Astrocyte (in vitro differentiated cells and primary cell): ENCODE data around the gene PKP1. TPM values are rescaled to one million over a fixed set of nuclear protein-coding genes. Genes with fewer than 3 reads are reported as not detected.

Experiments
- DNase-seq: peaks from one replicate; pipeline ENCODE4 v3.0.0-alpha.2; 2010; ENCODE audit warnings: low read depth
- FAIRE-seq: peaks from 2 replicates; lab custom pipeline; 2011; peaks lifted over from hg19 to GRCh38; lab: Jason Lieb, UNC
- H2AFZ ChIP-seq: 2 replicates; pipeline ENCODE4 v1.6.0; 2012; ENCODE audit warnings: low read depth, low read length, inconsistent platforms
- H3K27ac ChIP-seq: 2 replicates; pipeline ENCODE4 v1.5.1; 2011; ENCODE audit warnings: low read depth, low read length, inconsistent platforms
- H3K27me3 ChIP-seq: 2 replicates; pipeline ENCODE4 v1.6.0; 2011; ENCODE audit warnings: low read length, inconsistent platforms; ENCODE audit not compliant: insufficient read depth
- H3K36me3 ChIP-seq: 2 replicates; pipeline ENCODE4 v1.5.1; 2011; ENCODE audit warnings: low read length, inconsistent platforms; ENCODE audit not compliant: insufficient read depth
- H3K4me1 ChIP-seq: 2 replicates; pipeline ENCODE4 v1.5.1; 2011; ENCODE audit warnings: low read length, inconsistent platforms; ENCODE audit not compliant: insufficient read depth
- H3K4me2 ChIP-seq: 2 replicates; pipeline ENCODE4 v1.6.0; 2012; ENCODE audit warnings: low read length, inconsistent platforms
- H3K4me3 ChIP-seq: 2 replicates; pipeline ENCODE4 v1.5.1; 2011; ENCODE audit warnings: low read depth, mild to moderate bottlenecking, low read length, inconsistent platforms; ENCODE audit not compliant: insufficient read depth
- H3K79me2 ChIP-seq: 2 replicates; pipeline ENCODE4 v1.6.0; 2012; ENCODE audit warnings: mild to moderate bottlenecking, low read length, inconsistent platforms; ENCODE audit not compliant: insufficient read depth
- H3K9ac ChIP-seq: 2 replicates; pipeline ENCODE4 v1.6.0; 2012; ENCODE audit warnings: mild to moderate bottlenecking, low read length, inconsistent platforms
- H3K9me3 ChIP-seq: 2 replicates; pipeline ENCODE4 v1.5.1; 2012; ENCODE audit warnings: low read depth, mild to moderate bottlenecking, low read length, inconsistent platforms; ENCODE audit not compliant: insufficient read depth
- H4K20me1 ChIP-seq: 2 replicates; pipeline ENCODE4 v1.6.0; 2012; ENCODE audit warnings: low read length, inconsistent platforms; ENCODE audit not compliant: insufficient read depth
- H3K27ac Mint-ChIP-seq: one replicate; pipeline ENCODE4 v1.8.0; 2021; ENCODE audit warnings: mild to moderate bottlenecking, mixed read lengths; ENCODE audit not compliant: unreplicated experiment
- H3K27me3 Mint-ChIP-seq: one replicate; pipeline ENCODE4 v1.8.0; 2021; ENCODE audit warnings: low read depth, mixed read lengths; ENCODE audit not compliant: unreplicated experiment
- H3K36me3 Mint-ChIP-seq: one replicate; pipeline ENCODE4 v1.8.0; 2021; ENCODE audit warnings: low read depth, mixed read lengths; ENCODE audit not compliant: unreplicated experiment
- H3K4me1 Mint-ChIP-seq: one replicate; pipeline ENCODE4 v1.8.0; 2021; ENCODE audit warnings: low read depth, mixed read lengths; ENCODE audit not compliant: unreplicated experiment
- H3K4me3 Mint-ChIP-seq: one replicate; pipeline ENCODE4 v1.8.0; 2021; ENCODE audit warnings: mild to moderate bottlenecking, moderate library complexity, mixed read lengths; ENCODE audit not compliant: unreplicated experiment
- H3K9me3 Mint-ChIP-seq: one replicate; pipeline ENCODE4 v1.8.0; 2021; ENCODE audit warnings: mild to moderate bottlenecking, mixed read lengths; ENCODE audit not compliant: unreplicated experiment
- CTCF ChIP-seq: IDR thresholded peaks from 2 replicates; pipeline ENCODE4 v1.5.1; 2011; ENCODE audit warnings: low read depth, mild to moderate bottlenecking, inconsistent platforms, low read length, moderate library complexity; ENCODE audit not compliant: insufficient read depth
- EZH2 ChIP-seq: IDR thresholded peaks from 2 replicates; pipeline ENCODE4 v1.6.1; 2012; ENCODE audit warnings: mild to moderate bottlenecking, low read length, inconsistent platforms; ENCODE audit not compliant: insufficient read depth
- total RNA-seq: library from RNA; stranded (reverse); gene quantifications from 2 replicates; pipeline ENCODE4 v1.2.1, GENCODE V29; 2021

The PKP1 gene
- total RNA-seq, 1 donor from 2014 or later, result 0.07 TPM

DNA sequence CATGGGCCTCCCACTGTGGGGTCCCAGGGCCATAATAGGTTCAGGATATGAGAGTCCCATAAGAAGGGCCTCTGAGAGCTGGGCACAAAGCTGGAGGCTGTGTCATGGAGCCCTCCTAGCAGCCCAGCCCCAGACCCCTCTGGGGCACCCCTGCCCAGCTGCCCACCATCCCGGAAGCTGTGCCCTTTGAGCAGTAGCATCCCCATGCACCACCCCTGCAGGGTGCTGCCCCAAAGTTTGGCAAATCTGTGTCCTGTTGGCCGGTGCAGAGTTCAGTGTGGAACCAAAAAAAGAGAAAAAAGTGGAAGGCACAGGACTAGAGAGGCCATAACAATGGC lies 76.5 kb downstream of the PKP1 start:
- Histone ChIP-seq H3K27ac (no peak overlapping the region), H3K36me3 (no peaks in the 10 kb centered on the region), H3K4me3 (no peak overlapping the region), H4K20me1 (no peaks in the 10 kb centered on the region), H3K9me3 (no peaks in the 10 kb centered on the region), H3K27me3 (peaks cover 12% of the 10 kb centered on the region), H3K4me1 (no peaks in the 10 kb centered on the region), H3K9ac (no peak overlapping the region), H2AFZ (no peak overlapping the region), H3K79me2 (no peaks in the 10 kb centered on the region), H3K4me2 (no peak overlapping the region)
- Mint-ChIP-seq H3K4me1 (peaks cover 13% of the 10 kb centered on the region), H3K27ac (peak overlapping the region; percentile 58), H3K36me3 (peaks cover 2% of the 10 kb centered on the region), H3K27me3 (peaks cover 38% of the 10 kb centered on the region), H3K4me3 (no peak overlapping the region), H3K9me3 (no peaks in the 10 kb centered on the region)
- no peak for FAIRE-seq
- TF ChIP-seq CTCF, result no peak
- no peak for TF ChIP-seq EZH2
- DNase-seq, result no peak

DNA sequence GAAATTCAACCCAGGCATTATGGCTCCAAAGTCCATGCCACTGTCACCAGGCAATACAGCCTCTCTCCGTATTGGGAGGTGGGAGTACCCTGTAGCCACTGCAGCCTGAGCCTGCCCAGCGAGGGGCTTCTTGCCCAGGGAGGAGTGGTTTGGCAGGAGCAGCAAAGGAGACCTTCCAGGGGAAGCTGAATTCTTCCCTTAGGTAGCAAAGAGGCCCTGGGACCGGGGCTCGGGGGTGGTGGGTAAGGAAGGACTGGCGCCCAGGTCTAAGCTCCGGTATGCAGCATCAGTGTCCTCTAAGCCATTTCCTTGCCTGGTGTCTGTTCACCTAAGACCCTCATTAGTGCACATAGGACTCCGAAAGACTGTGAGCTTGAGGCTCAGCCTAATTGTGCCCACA lies 77.2 kb downstream of the PKP1 start:
- Histone ChIP-seq H2AFZ (no peak overlapping the region), H3K36me3 (no peaks in the 10 kb centered on the region), H3K27me3 (peaks cover 12% of the 10 kb centered on the region), H4K20me1 (no peaks in the 10 kb centered on the region), H3K4me2 (no peak overlapping the region), H3K9ac (no peak overlapping the region), H3K79me2 (no peaks in the 10 kb centered on the region), H3K27ac (no peak overlapping the region), H3K9me3 (no peaks in the 10 kb centered on the region), H3K4me1 (no peaks in the 10 kb centered on the region), H3K4me3 (no peak overlapping the region)
- no peak for FAIRE-seq
- TF ChIP-seq CTCF, result no peak
- TF ChIP-seq EZH2, result no peak
- Mint-ChIP-seq H3K4me1 (peaks cover 13% of the 10 kb centered on the region), H3K4me3 (no peak overlapping the region), H3K36me3 (peaks cover 2% of the 10 kb centered on the region), H3K27ac (no peak overlapping the region), H3K9me3 (no peaks in the 10 kb centered on the region), H3K27me3 (peaks cover 39% of the 10 kb centered on the region)
- no peak for DNase-seq

- FAIRE-seq, result no peak
These were observed 77.8 kb downstream of the PKP1 start for GRCh38 chr1:201360901-201361651.

More at GRCh38 chr1:201360901-201361651, 77.8 kb downstream of the PKP1 start:
- DNase-seq, result no peak
- Histone ChIP-seq H4K20me1 (no peaks in the 10 kb centered on the region), H2AFZ (no peak overlapping the region), H3K4me1 (no peaks in the 10 kb centered on the region), H3K4me3 (no peak overlapping the region), H3K4me2 (no peak overlapping the region), H3K9ac (no peak overlapping the region), H3K9me3 (no peaks in the 10 kb centered on the region), H3K36me3 (no peaks in the 10 kb centered on the region), H3K79me2 (no peaks in the 10 kb centered on the region), H3K27ac (no peak overlapping the region), H3K27me3 (peaks cover 8% of the 10 kb centered on the region)
- Mint-ChIP-seq H3K27ac (no peak overlapping the region), H3K4me3 (no peak overlapping the region), H3K27me3 (peaks cover 39% of the 10 kb centered on the region), H3K36me3 (no peaks in the 10 kb centered on the region), H3K9me3 (no peaks in the 10 kb centered on the region), H3K4me1 (peaks cover 13% of the 10 kb centered on the region)
- no peak for TF ChIP-seq EZH2
- no peak for TF ChIP-seq CTCF
